Calu3 (cell line): ENCODE measurements around the gene RPL19. TPM values are rescaled to one million over a fixed set of nuclear protein-coding genes. Genes with fewer than 3 reads are reported as not detected.
A peak's percentile ranks its signal among the peaks of the same experiment; 100 is the strongest.

Experiments
- BruUV-seq: library from RNA; stranded (reverse); fragments of 400-500 nt; replicated peaks from 2 replicates; lab custom pipeline; 2021; lab: Mats Ljungman, UMichigan
- CTCF ChIA-PET: fragments of 300-600 bp; sonication (Branson Sonifier 250); formaldehyde crosslinking; loops from one replicate; lab custom pipeline; 2022; ENCODE audit warnings: antibody characterized with exemption; lab: Charles Lee
- DNase-seq: peaks from one replicate; pipeline ENCODE4 v3.0.0; 2022
- H3K27ac Mint-ChIP-seq: one replicate; pipeline ENCODE4 v1.8.0; 2022; ENCODE audit warnings: mixed read lengths; ENCODE audit not compliant: unreplicated experiment
- H3K27me3 Mint-ChIP-seq: one replicate; pipeline ENCODE4 v1.8.0; 2022; ENCODE audit warnings: mixed read lengths; ENCODE audit not compliant: unreplicated experiment
- H3K36me3 Mint-ChIP-seq: one replicate; pipeline ENCODE4 v1.8.0; 2022; ENCODE audit warnings: mild to moderate bottlenecking, moderate library complexity, mixed read lengths; ENCODE audit not compliant: insufficient read depth, unreplicated experiment
- H3K4me1 Mint-ChIP-seq: one replicate; pipeline ENCODE4 v1.8.0; 2022; ENCODE audit warnings: mild to moderate bottlenecking, low read depth, mixed read lengths; ENCODE audit not compliant: unreplicated experiment
- H3K4me3 Mint-ChIP-seq: one replicate; pipeline ENCODE4 v1.8.0; 2022; ENCODE audit warnings: mild to moderate bottlenecking, low read depth, moderate library complexity, mixed read lengths; ENCODE audit not compliant: unreplicated experiment
- H3K9me3 Mint-ChIP-seq: one replicate; pipeline ENCODE4 v1.8.0; 2022; ENCODE audit warnings: low read depth, mixed read lengths; ENCODE audit not compliant: unreplicated experiment
- CTCF ChIP-seq: fragments of 200-600 bp; IDR thresholded peaks from one replicate; pipeline ENCODE4 v1.8.0; 2022; ENCODE audit warnings: antibody characterized with exemption; ENCODE audit not compliant: unreplicated experiment
- intact Hi-C: fragments of 100-400 bp; cut with micrococcal nuclease; formaldehyde crosslinking; loops from one replicate; pipeline ENCODE4 v1.10.0; 2022; ENCODE audit not compliant: unreplicated experiment
- total RNA-seq: library from RNA; stranded (reverse); gene quantifications from 2 replicates; pipeline ENCODE4 v1.2.3, GENCODE V29; 2022

The RPL19 gene
- total RNA-seq, 1 experiment from 2014 or later = 6,763 TPM

DNA sequence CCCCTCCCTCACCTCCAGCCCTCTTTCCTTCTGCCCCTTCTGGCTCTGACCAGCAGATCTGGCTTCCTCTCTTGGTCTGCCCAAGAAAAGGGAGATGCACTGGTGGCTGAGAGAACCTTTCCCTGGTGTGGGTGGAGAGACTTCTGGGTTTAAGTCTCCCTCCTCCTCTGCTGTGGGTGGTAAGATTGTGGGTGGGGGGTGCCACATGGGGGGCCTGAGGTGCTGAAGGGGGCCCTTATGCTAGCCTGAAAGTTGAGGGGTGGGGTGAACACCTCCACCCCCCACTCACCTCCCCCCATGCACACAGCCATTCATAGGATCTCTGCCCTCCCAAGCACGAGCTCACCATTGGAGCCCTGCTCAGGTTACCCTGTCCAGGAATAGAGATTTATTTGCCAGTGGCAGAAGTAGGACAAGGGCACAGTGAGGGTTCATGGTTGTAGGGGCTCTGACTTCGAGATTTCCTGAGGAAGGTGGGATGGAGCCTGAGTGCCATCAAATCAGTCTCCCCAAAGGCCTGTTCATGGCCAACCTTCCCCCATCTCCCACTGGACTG lies 27.4 kb downstream of the RPL19 start:
- Mint-ChIP-seq H3K4me1 (peaks cover 26% of the 10 kb centered on the region), H3K27ac (no peak overlapping the region), H3K9me3 (no peaks in the 10 kb centered on the region), H3K4me3 (no peak overlapping the region), H3K27me3 (peaks cover 87% of the 10 kb centered on the region), H3K36me3 (peaks cover 15% of the 10 kb centered on the region)
- BruUV-seq = no TSS peak
- DNase-seq = no peak
- intact Hi-C loops = no loop called here
- CTCF ChIA-PET = interaction anchor here (0.7 to 1.9 kb wide), 5 partner anchors 11 to 28 kb away, joined by 3 to 10 read pairs (median 4); partner anchors contain the start of gene RPL19
- TF ChIP-seq CTCF = no peak

GRCh38 chr17:39229274-39229913 lies 29.3 kb downstream of the RPL19 start:
- BruUV-seq = no TSS peak
- H3K36me3 Mint-ChIP-seq = peaks cover 9% of the 10 kb centered on the region
- peak overlapping the region; percentile 10 for H3K4me3 Mint-ChIP-seq
- intact Hi-C loops = no loop called here
- TF ChIP-seq CTCF = no peak
- peaks cover 26% of the 10 kb centered on the region for H3K4me1 Mint-ChIP-seq
- no peaks in the 10 kb centered on the region for H3K9me3 Mint-ChIP-seq
- H3K27me3 Mint-ChIP-seq = peaks cover 79% of the 10 kb centered on the region
- CTCF ChIA-PET = interaction anchor here (1.3 to 5.2 kb wide), 4 partner anchors 14 to 65 kb away, joined by 4 to 91 read pairs (median 34); no protein-coding TSS in a partner anchor
- peak overlapping the region; percentile 19 for H3K27ac Mint-ChIP-seq
- DNase-seq = peak; percentile 84

GRCh38 chr17:39230361-39230760 lies 30.3 kb downstream of the RPL19 start:
- no peak overlapping the region for H3K27ac Mint-ChIP-seq
- no peak overlapping the region for H3K4me3 Mint-ChIP-seq
- BruUV-seq = no TSS peak
- H3K27me3 Mint-ChIP-seq = peaks cover 69% of the 10 kb centered on the region
- peaks cover 9% of the 10 kb centered on the region for H3K36me3 Mint-ChIP-seq
- no peaks in the 10 kb centered on the region for H3K9me3 Mint-ChIP-seq
- intact Hi-C loops = no loop called here
- peaks cover 29% of the 10 kb centered on the region for H3K4me1 Mint-ChIP-seq
- CTCF ChIA-PET = interaction anchor here (0.6 to 5.2 kb wide), 11 partner anchors 8 to 723 kb away, joined by 3 to 91 read pairs (median 6); partner anchors contain the start of gene RPL19
- DNase-seq = no peak
- TF ChIP-seq CTCF = no peak

- intact Hi-C loops = no loop called here
- no peak for DNase-seq
- Mint-ChIP-seq H3K9me3 (no peaks in the 10 kb centered on the region), H3K27ac (no peak overlapping the region), H3K36me3 (peaks cover 9% of the 10 kb centered on the region), H3K4me3 (no peak overlapping the region), H3K27me3 (peaks cover 62% of the 10 kb centered on the region), H3K4me1 (peaks cover 35% of the 10 kb centered on the region)
- CTCF ChIA-PET = interaction anchor here (0.6 to 5.2 kb wide), 24 partner anchors 9 to 1858 kb away, joined by 3 to 91 read pairs (median 5); partner anchors contain the start of gene RPL19
- BruUV-seq = no TSS peak
- peak; percentile 29 for TF ChIP-seq CTCF
These were observed 31.0 kb downstream of the RPL19 start for GRCh38 chr17:39231091-39231561.
